ENCODE data around the gene PTGER1.

DNA sequence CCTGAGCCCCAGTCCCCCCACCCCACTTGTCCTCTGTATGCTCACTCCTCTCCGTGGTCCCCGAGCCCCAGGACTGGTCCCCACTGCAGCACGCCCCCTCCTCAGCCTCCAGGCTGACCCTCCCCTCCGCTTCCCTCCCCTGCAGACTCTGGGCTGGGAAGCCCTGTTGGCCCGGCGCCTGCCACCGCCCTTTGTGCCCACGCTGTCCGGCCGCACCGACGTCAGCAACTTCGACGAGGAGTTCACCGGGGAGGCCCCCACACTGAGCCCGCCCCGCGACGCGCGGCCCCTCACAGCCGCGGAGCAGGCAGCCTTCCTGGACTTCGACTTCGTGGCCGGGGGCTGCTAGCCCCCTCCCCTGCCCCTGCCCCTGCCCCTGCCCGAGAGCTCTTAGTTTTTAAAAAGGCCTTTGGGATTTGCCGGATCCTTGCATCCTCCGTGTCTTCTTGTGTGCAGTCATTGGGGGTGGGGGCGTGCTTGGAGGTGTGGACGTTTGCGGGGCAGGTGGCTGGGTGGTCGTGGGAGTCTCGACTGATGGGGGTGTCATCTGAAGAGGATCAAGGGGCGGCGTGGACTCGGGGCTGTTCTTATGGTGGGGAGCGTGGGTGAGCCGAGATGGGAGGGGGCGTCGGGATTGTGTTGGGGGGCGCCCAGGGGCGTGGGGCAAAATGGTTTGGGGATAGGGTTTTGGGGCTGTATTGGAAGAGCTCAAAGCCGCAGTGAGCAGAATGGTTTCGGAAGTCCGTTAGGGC, 3.5 kb downstream of the PTGER1 start:
- TF ChIP-seq, protein P1, sequence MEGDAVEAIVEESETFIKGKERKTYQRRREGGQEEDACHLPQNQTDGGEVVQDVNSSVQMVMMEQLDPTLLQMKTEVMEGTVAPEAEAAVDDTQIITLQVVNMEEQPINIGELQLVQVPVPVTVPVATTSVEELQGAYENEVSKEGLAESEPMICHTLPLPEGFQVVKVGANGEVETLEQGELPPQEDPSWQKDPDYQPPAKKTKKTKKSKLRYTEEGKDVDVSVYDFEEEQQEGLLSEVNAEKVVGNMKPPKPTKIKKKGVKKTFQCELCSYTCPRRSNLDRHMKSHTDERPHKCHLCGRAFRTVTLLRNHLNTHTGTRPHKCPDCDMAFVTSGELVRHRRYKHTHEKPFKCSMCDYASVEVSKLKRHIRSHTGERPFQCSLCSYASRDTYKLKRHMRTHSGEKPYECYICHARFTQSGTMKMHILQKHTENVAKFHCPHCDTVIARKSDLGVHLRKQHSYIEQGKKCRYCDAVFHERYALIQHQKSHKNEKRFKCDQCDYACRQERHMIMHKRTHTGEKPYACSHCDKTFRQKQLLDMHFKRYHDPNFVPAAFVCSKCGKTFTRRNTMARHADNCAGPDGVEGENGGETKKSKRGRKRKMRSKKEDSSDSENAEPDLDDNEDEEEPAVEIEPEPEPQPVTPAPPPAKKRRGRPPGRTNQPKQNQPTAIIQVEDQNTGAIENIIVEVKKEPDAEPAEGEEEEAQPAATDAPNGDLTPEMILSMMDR (IDR thresholded peaks at IDR 0.05; ENCODE audit: insufficient read depth, low read depth, low read length): no peak
- no peak for TF ChIP-seq EZH2 (IDR thresholded peaks at IDR 0.05; ENCODE audit: insufficient read depth, low read length)
